Testis (tissue), 3 donors: ENCODE measurements around the gene DHX34. TPM values are rescaled to one million over a fixed set of nuclear protein-coding genes. Genes with fewer than 3 reads are reported as not detected.

Experiments used
- DNase-seq: peaks from one replicate; pipeline ENCODE4 v3.0.0-alpha.2; 2019
- H3K27ac ChIP-seq, 2 donors: fragments of 200-600 bp; sonication (generic); one replicate each; pipeline ENCODE4 v1.5.1; 2019
- H3K27me3 ChIP-seq: fragments of 200-600 bp; sonication (generic); one replicate; pipeline ENCODE4 v1.5.1; 2019
- H3K36me3 ChIP-seq: fragments of 200-600 bp; sonication (generic); one replicate; pipeline ENCODE4 v1.5.1; 2017; ENCODE audit warnings: low read depth; ENCODE audit errors: missing control alignments
- H3K4me1 ChIP-seq: fragments of 200-600 bp; sonication (generic); one replicate; pipeline ENCODE4 v1.5.1; 2019
- H3K4me3 ChIP-seq, 2 donors: fragments of 200-600 bp; sonication (generic); one replicate each; pipeline ENCODE4 v1.5.1; 2017 to 2019
- H3K9me3 ChIP-seq: fragments of 200-600 bp; sonication (generic); one replicate; pipeline ENCODE4 v1.5.1; 2017
- POLR2A ChIP-seq: fragments of 450-650 bp; IDR thresholded peaks from one replicate; pipeline ENCODE4 v1.6.1; 2017; ENCODE audit warnings: antibody characterized with exemption, mild to moderate bottlenecking, moderate library complexity
- WGBS, 2 donors: methylation state at CpG; one replicate each; pipeline ENCODE4 v1.1.5; 2018; 5-methylcytosine and 5-hydroxymethylcytosine counted together
- intact Hi-C: fragments of 100-400 bp; cut with DNase I; formaldehyde crosslinking; loops from one replicate; pipeline ENCODE4 v1.15.1; 2023; ENCODE audit warnings: low total_unique reads
- polyA plus RNA-seq: library from polyadenylated mRNA; stranded (reverse); fragments of 350-450 nt; fragmentation: Illumina TruSeq; extraction: RNeasy Lipid Tissue Mini Kit (QIAGEN cat#74804); gene quantifications from one replicate; pipeline ENCODE4 v1.2.3, GENCODE V29; 2014; ENCODE audit warnings: low read depth, low replicate concordance; ENCODE audit not compliant: insufficient read depth
- total RNA-seq, 2 donors: library from RNA; depleted of rRNA; stranded (reverse); fragments of >200 nt; gene quantifications; one replicate each; pipeline ENCODE4 v1.2.3, GENCODE V29; 2016
- TF ChIP-seq, protein P1 (sequence below), 3 experiments: fragments of 450-650 bp in 2 of 3; fragments of 200-600 bp in 1 of 3; sonication (generic) in 1 of 3; IDR thresholded peaks; one replicate each; pipeline ENCODE4 v1.5.1; 2016 to 2019; ENCODE audit warnings: antibody characterized with exemption in 3 of 3, mild to moderate bottlenecking in 2 of 3, moderate library complexity in 1 of 3

The DHX34 gene
- total and polyA plus RNA-seq, 3 donors from 2014 or later, result 55.1 to 102 (median 67.5) TPM

DNA sequence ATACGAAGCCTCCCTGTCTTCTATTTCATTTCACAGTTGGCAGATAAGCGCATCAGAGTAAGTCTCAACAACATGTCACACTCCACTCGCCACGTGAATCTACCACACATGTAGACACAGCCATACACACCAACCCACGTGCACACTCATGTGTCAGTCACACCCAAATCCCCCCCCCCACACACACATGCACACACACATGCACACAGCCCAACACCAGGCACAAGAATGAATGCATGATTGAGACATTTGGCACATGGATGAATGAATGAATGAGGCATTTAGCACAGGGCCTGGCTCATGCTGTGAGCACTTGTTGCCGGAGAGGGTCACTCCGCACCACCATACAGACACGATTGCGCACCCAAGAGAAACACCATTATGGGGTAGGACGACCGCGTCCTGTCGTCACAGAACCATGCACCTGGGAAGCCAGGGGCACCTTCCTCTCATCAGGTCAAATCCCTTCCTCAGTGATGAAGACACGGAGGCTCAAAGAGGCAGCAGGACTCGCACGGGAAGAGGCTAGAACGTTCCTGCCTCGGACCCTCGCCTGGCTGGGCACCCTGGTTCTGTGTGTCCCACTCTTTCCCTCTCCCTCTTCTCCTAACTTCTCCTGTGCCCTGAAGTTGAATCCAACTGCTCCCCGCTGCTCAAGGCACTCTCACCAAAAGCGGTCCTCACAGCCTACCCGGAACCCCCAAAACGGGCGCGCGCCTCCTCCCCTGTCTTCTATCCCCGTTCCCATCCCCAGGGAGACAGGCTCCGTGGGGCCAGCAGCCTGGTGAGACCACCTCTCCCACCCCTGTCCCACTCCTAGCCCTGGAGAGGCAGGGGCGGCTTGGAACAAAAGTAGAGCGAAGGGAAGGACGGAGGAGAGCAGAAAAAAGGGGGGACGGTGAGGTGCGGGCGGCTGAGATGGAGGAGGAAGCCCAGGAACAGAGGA lies 68.9 kb downstream of the DHX34 start:
- Histone ChIP-seq H3K27ac (no peak overlapping the region), H3K36me3 (no peaks in the 10 kb centered on the region), H3K9me3 (no peaks in the 10 kb centered on the region), H3K27me3 (no peaks in the 10 kb centered on the region), H3K4me1 (peaks cover 3% of the 10 kb centered on the region), H3K4me3 (peak overlapping the region; percentile 53)
- TF ChIP-seq POLR2A, result no peak
- TF ChIP-seq, protein P1, sequence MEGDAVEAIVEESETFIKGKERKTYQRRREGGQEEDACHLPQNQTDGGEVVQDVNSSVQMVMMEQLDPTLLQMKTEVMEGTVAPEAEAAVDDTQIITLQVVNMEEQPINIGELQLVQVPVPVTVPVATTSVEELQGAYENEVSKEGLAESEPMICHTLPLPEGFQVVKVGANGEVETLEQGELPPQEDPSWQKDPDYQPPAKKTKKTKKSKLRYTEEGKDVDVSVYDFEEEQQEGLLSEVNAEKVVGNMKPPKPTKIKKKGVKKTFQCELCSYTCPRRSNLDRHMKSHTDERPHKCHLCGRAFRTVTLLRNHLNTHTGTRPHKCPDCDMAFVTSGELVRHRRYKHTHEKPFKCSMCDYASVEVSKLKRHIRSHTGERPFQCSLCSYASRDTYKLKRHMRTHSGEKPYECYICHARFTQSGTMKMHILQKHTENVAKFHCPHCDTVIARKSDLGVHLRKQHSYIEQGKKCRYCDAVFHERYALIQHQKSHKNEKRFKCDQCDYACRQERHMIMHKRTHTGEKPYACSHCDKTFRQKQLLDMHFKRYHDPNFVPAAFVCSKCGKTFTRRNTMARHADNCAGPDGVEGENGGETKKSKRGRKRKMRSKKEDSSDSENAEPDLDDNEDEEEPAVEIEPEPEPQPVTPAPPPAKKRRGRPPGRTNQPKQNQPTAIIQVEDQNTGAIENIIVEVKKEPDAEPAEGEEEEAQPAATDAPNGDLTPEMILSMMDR (IDR thresholded peaks at IDR 0.05), result no peak
- DNase-seq, result no peak
- intact Hi-C loops, result no loop called here
- 11 to 20% methylated on average over 27 to 34 of the region's 34 CpGs for WGBS, 2 donors

DNA sequence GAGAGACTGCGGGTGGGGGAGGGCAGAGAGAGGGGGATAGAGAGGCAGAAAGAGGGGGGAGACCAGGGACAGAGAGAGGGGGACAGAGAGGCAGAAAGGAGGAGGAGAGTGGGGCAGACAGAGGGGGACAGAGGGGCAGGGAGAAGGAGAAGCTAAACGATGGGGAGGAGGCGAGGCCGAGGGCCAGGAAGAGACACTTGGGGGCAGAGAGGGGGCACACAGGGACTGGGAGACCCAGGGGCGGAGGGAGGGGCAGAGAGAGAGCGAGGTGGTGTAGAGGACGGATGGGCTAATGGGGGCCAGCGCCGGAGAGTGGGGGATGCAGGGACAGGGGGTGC lies 69.5 kb downstream of the DHX34 start:
- intact Hi-C loops, result no loop called here
- H3K4me3 ChIP-seq, result peak overlapping the region; percentile 53
- no peak overlapping the region for H3K27ac ChIP-seq

DNA sequence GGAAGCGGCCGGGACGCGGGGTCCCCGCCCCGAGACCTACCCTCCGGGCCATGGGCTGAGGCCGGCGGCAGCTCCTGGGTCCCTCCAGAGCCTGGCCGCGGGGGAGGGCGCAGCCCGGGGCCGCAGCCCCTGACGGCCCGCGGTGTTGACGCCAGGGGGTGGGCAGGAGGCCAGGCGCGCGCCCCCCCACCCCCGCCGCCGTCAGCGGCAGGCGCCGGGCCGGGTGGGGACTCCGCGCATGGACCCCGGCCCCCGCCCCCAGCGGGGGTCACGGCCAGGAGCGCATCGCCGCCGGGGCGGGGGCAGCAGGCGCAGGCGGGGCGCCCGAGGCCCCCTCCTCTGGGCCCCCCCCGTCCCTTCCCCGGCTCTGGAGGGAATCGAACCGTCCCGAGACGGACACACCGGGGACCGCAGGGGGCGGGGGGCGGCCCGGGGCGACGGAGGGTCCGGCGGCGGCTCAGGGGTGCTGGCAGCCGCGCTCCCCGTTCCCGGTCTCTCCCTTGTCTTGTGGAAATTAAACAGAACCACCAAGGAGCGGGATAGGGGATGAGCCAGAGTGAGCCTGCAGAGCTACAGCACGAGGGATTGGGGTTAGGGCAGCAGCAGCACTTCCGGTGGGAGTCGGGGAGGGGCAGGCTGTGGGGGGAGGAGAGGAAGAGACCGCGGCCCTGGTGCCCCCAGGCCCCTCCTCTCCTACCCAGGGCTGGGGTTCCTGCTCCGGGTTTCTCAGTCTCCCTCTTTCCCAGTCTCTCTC lies 70.1 kb downstream of the DHX34 start, which contains the start of gene MEIS3:
TSS of gene MEIS3 (minus strand) at position 498 of the 754 bp plus-strand sequence. CDS start at position 52, 446 bp downstream.
- WGBS, 2 donors, result 2 to 3% methylated on average over 12 to 32 of the region's 70 CpGs

More for the DNA sequence above, 69.5 kb downstream of the DHX34 start:
- Histone ChIP-seq H3K36me3 (no peaks in the 10 kb centered on the region), H3K4me1 (peaks cover 3% of the 10 kb centered on the region), H3K9me3 (no peaks in the 10 kb centered on the region), H3K27me3 (no peaks in the 10 kb centered on the region)
- no peak for DNase-seq
- TF ChIP-seq, protein P1 (IDR thresholded peaks at IDR 0.05), result no peak
- TF ChIP-seq POLR2A, result no peak
- WGBS, 2 donors, result 0 to 1% methylated on average over 7 to 9 of the region's 9 CpGs

DNA sequence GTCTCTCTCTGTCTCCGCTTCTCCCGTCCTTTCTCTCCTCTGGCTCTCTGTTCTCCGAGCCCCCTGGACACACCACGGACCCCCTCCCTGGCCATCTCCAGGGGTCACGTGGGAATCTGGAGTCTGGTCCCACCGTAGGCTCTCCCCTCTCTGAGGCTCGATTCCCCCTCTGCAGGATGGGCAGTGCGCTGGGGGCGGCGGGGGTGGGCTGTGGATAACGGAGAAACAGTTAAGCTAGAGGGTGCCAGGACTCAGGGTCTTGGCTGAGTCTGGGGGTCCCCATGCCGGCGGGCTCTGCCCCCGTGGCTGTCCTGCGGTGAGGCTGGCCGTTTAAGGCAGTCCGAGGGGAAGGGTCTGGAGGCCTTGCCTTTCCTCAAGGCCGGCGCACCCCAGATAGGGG lies 70.7 kb downstream of the DHX34 start:
- Histone ChIP-seq H3K27ac (no peak overlapping the region), H3K4me1 (peaks cover 3% of the 10 kb centered on the region)

More for the DNA sequence above, 70.1 kb downstream of the DHX34 start, which contains the start of gene MEIS3:
- H3K36me3 ChIP-seq, result no peaks in the 10 kb centered on the region
- intact Hi-C loops, result no loop called here
- no peak within 1 kb of the TSS for H3K27ac ChIP-seq
- no peak for DNase-seq
- H3K27me3 ChIP-seq, result no peaks in the 10 kb centered on the region
- H3K4me3 ChIP-seq, result peak within 1 kb of the TSS; percentile 53
- peaks cover 3% of the 10 kb centered on the region for H3K4me1 ChIP-seq
- TF ChIP-seq, protein P1 (IDR thresholded peaks at IDR 0.05), result no peak
- no peak for TF ChIP-seq POLR2A
- no peaks in the 10 kb centered on the region for H3K9me3 ChIP-seq

More for the DNA sequence above, 70.7 kb downstream of the DHX34 start:
- H3K36me3 ChIP-seq, result no peaks in the 10 kb centered on the region
- no peak for DNase-seq
- WGBS, 2 donors, result 14 to 25% methylated on average over 18 to 19 of the region's 19 CpGs
- H3K4me3 ChIP-seq, result no peak overlapping the region
- no peaks in the 10 kb centered on the region for H3K9me3 ChIP-seq
- no peaks in the 10 kb centered on the region for H3K27me3 ChIP-seq
- no peak for TF ChIP-seq POLR2A
- TF ChIP-seq, protein P1 (IDR thresholded peaks at IDR 0.05), result no peak
- intact Hi-C loops, result no loop called here
